ENCODE measurements around the gene GPX4. TPM values are rescaled to one million over a fixed set of nuclear protein-coding genes. Genes with fewer than 3 reads are reported as not detected.
A peak's percentile ranks its signal among the peaks of the same experiment; 100 is the strongest.

Gene GPX4, protein sequence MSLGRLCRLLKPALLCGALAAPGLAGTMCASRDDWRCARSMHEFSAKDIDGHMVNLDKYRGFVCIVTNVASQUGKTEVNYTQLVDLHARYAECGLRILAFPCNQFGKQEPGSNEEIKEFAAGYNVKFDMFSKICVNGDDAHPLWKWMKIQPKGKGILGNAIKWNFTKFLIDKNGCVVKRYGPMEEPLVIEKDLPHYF
- total RNA-seq (ENCODE audit: unreplicated experiment), result 330 TPM
- long read RNA-seq, transcript GPX4-201 (7 exons, 919 nt), result major isoform, 233 of 287 reads
- long read RNA-seq, partial matches to known transcripts, result 4 of 287 reads
- long read RNA-seq, other reads (novel, unspliced or antisense), result 45 of 287 reads

DNA sequence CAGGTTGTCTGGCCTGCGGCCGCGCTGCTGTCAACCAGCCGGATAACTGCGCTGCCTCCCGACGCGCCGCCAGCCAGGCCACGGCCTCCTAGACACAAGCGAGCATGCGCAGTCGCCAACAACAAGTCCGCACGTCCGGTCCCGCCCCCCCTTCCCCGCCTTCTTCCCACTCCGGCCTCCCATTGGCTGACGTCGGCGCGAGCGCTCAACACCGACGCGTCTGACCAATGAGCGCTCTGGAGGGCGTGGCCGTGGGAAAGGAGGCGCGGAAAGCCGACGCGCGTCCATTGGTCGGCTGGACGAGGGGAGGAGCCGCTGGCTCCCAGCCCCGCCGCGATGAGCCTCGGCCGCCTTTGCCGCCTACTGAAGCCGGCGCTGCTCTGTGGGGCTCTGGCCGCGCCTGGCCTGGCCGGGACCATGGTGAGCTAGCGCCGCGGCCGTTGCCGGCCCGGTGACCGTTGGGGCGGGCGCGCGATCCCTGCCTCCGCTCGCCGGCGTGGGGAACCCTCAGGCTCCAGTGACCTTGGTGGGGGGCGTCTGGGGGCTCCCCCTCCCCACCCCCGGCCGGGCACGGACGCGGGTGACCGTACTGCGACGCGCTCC lies at the start of gene GPX4:
Gene GPX4, plus strand, starts transcription at position 287 of the 603 bp plus-strand sequence. Its CDS starts 50 bp downstream, at position 337.
- Mint-ChIP-seq H3K27ac (ENCODE audit: unreplicated experiment) (peak within 1 kb of the TSS; percentile 98), H3K9me3 (ENCODE audit: unreplicated experiment) (no peaks in the 10 kb centered on the region)

DNA sequence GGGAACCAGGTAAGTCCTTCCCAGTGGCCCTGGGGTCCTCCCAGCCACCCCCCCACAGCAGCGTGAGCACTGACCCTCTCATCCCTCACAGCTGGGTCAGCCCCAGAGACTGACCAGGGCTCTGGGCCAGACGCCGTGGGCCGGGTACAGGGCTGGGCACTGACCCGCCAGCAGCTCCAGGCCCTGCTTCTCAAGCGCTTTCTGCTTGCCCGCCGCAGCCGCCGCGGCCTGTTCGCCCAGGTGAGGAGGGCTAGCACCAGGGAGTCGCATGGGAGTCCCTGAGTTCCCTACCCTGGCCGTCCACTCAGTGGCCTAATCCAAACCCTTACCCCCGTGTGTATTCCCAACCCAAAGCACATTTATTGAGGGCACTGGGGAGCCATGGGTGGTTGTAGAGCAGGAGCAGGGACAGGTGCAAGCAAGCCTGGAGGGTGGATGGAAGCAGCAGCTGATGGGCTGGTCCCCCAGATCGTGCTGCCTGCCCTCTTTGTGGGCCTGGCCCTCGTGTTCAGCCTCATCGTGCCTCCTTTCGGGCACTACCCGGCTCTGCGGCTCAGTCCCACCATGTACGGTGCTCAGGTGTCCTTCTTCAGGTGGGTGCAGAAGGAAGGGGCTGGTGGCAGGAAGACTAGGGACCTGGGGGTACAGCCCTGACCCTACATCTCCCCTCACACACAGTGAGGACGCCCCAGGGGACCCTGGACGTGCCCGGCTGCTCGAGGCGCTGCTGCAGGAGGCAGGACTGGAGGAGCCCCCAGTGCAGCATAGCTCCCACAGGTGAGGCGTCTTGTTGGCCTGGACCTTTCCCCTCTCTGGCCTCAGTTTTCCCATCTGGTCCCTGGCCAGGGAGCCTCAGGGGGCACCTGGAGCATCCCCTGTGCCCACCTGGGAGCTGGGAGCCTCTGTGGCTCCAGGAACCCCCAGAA lies 49.4 kb upstream of the GPX4 start:
- H3K4me1 Mint-ChIP-seq (ENCODE audit: unreplicated experiment), result no peaks in the 10 kb centered on the region
- H3K9me3 Mint-ChIP-seq (ENCODE audit: unreplicated experiment), result peaks cover 10% of the 10 kb centered on the region
- TF ChIP-seq, protein P1, sequence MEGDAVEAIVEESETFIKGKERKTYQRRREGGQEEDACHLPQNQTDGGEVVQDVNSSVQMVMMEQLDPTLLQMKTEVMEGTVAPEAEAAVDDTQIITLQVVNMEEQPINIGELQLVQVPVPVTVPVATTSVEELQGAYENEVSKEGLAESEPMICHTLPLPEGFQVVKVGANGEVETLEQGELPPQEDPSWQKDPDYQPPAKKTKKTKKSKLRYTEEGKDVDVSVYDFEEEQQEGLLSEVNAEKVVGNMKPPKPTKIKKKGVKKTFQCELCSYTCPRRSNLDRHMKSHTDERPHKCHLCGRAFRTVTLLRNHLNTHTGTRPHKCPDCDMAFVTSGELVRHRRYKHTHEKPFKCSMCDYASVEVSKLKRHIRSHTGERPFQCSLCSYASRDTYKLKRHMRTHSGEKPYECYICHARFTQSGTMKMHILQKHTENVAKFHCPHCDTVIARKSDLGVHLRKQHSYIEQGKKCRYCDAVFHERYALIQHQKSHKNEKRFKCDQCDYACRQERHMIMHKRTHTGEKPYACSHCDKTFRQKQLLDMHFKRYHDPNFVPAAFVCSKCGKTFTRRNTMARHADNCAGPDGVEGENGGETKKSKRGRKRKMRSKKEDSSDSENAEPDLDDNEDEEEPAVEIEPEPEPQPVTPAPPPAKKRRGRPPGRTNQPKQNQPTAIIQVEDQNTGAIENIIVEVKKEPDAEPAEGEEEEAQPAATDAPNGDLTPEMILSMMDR (IDR thresholded peaks at IDR 0.05; ENCODE audit: unreplicated experiment), result no peak
- H3K36me3 Mint-ChIP-seq (ENCODE audit: low read depth, unreplicated experiment), result peaks cover 27% of the 10 kb centered on the region
- H3K27me3 Mint-ChIP-seq (ENCODE audit: unreplicated experiment), result peaks cover 21% of the 10 kb centered on the region
- DNase-seq (ENCODE audit: low spot score), result no peak
- no peak overlapping the region for H3K4me3 Mint-ChIP-seq (ENCODE audit: unreplicated experiment)
- H3K27ac Mint-ChIP-seq (ENCODE audit: unreplicated experiment), result no peak overlapping the region

More for the DNA sequence above, at the start of gene GPX4:
- DNase-seq (ENCODE audit: low spot score), result peak; percentile 97
- Mint-ChIP-seq H3K4me1 (ENCODE audit: unreplicated experiment) (peaks cover 11% of the 10 kb centered on the region), H3K4me3 (ENCODE audit: unreplicated experiment) (peak within 1 kb of the TSS; percentile 86), H3K27me3 (ENCODE audit: unreplicated experiment) (peaks cover 6% of the 10 kb centered on the region), H3K36me3 (ENCODE audit: low read depth, unreplicated experiment) (peaks cover 4% of the 10 kb centered on the region)
- TF ChIP-seq, protein P1 (IDR thresholded peaks at IDR 0.05; ENCODE audit: unreplicated experiment), result no peak

DNA sequence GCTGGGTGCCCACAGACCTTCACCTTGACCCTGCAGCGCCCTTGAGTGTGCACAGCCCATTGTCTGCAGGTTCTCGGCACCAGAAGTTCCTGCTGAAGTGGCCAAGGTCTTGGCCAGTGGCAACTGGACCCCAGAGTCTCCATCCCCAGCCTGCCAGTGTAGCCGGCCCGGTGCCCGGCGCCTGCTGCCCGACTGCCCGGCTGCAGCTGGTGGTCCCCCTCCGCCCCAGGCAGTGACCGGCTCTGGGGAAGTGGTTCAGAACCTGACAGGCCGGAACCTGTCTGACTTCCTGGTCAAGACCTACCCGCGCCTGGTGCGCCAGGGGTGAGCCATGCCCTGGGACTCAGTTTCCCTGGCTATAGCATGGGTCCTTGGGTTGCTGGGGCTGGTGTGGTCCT lies 48.8 kb upstream of the GPX4 start:
- Mint-ChIP-seq H3K9me3 (ENCODE audit: unreplicated experiment) (peaks cover 10% of the 10 kb centered on the region), H3K4me1 (ENCODE audit: unreplicated experiment) (no peaks in the 10 kb centered on the region), H3K4me3 (ENCODE audit: unreplicated experiment) (no peak overlapping the region), H3K36me3 (ENCODE audit: low read depth, unreplicated experiment) (peaks cover 27% of the 10 kb centered on the region), H3K27me3 (ENCODE audit: unreplicated experiment) (peaks cover 21% of the 10 kb centered on the region), H3K27ac (ENCODE audit: unreplicated experiment) (no peak overlapping the region)
- TF ChIP-seq, protein P1 (IDR thresholded peaks at IDR 0.05; ENCODE audit: unreplicated experiment), result no peak
- DNase-seq (ENCODE audit: low spot score), result no peak

DNA sequence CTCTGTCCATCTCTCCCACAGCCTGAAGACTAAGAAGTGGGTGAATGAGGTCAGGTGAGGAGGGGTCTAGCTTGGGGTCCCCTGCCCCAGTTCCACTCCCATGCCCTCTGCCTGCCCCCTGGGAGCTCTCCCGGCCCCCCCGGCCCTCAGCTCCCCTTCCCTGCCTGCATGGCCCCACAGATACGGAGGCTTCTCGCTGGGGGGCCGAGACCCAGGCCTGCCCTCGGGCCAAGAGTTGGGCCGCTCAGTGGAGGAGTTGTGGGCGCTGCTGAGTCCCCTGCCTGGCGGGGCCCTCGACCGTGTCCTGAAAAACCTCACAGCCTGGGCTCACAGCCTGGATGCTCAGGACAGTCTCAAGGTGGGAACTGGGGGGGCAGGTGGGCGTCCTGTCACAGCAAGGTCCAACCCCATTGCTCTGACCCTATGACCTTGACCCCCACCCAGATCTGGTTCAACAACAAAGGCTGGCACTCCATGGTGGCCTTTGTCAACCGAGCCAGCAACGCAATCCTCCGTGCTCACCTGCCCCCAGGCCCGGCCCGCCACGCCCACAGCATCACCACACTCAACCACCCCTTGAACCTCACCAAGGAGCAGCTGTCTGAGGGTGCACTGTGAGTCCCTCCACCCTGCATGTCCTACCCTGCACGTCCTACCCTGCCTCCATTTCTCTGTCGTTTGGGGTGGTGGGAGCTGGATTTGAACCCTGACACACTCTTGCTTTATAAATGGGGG lies 47.7 kb upstream of the GPX4 start:
- Mint-ChIP-seq H3K9me3 (ENCODE audit: unreplicated experiment) (peaks cover 10% of the 10 kb centered on the region), H3K27me3 (ENCODE audit: unreplicated experiment) (peaks cover 23% of the 10 kb centered on the region), H3K4me3 (ENCODE audit: unreplicated experiment) (peak overlapping the region; percentile 47), H3K27ac (ENCODE audit: unreplicated experiment) (no peak overlapping the region), H3K4me1 (ENCODE audit: unreplicated experiment) (no peaks in the 10 kb centered on the region), H3K36me3 (ENCODE audit: low read depth, unreplicated experiment) (peaks cover 27% of the 10 kb centered on the region)
- no peak for DNase-seq (ENCODE audit: low spot score)
- TF ChIP-seq, protein P1 (IDR thresholded peaks at IDR 0.05; ENCODE audit: unreplicated experiment), result no peak

Data from endothelial cell (in vitro differentiated cells).